Measurements from ENCODE around the gene RGS3. TPM values are rescaled to one million over a fixed set of nuclear protein-coding genes. Genes with fewer than 3 reads are reported as not detected.

RGS3 gene
- total RNA-seq, 2 experiments from 2014 or later: 116 to 122 TPM

GRCh38 chr9:113582698-113583200 lies 119.2 kb downstream of the RGS3 start:
- POLR2A ChIA-PET: interaction anchor here (0.8 kb wide), 1 partner anchor 71 kb away, joined by 6 read pairs; no protein-coding TSS in a partner anchor
- CTCF ChIA-PET: interaction anchor here (1.1 to 2.2 kb wide), 7 partner anchors 9 to 136 kb away, joined by 3 to 13 read pairs (median 6); no protein-coding TSS in a partner anchor

GRCh38 chr9:113583511-113584427 lies 120.2 kb downstream of the RGS3 start:
- POLR2A ChIA-PET: no interaction called here
- CTCF ChIA-PET: interaction anchor here (1.8 to 2.2 kb wide), 3 partner anchors 8 to 71 kb away, joined by 4 to 13 read pairs (median 6); no protein-coding TSS in a partner anchor

GRCh38 chr9:113584428-113585084 lies 121.0 kb downstream of the RGS3 start:
- ChIA-PET POLR2A (no interaction called here), CTCF (no interaction called here)

GRCh38 chr9:113585085-113585442 lies 121.5 kb downstream of the RGS3 start:
- CTCF ChIA-PET: interaction anchor here (12.8 kb wide), 1 partner anchor 70 kb away, joined by 190 read pairs; no protein-coding TSS in a partner anchor

GRCh38 chr9:113585555-113585954 lies 122.0 kb downstream of the RGS3 start:
- ChIA-PET POLR2A (no interaction called here), CTCF (interaction anchor here (12.8 kb wide), 1 partner anchor 70 kb away, joined by 190 read pairs; no protein-coding TSS in a partner anchor)

More at GRCh38 chr9:113585085-113585442, 121.5 kb downstream of the RGS3 start:
- POLR2A ChIA-PET: no interaction called here

- ChIA-PET POLR2A (no interaction called here), CTCF (interaction anchor here (12.8 kb wide), 1 partner anchor 68 kb away, joined by 190 read pairs; no protein-coding TSS in a partner anchor)
Measured at GRCh38 chr9:113587471-113588031, 124.0 kb downstream of the RGS3 start.

GRCh38 chr9:113588242-113588810 lies 124.8 kb downstream of the RGS3 start:
- ChIA-PET CTCF (interaction anchor here (1.1 to 12.8 kb wide), 4 partner anchors 9 to 142 kb away, joined by 3 to 190 read pairs (median 6); no protein-coding TSS in a partner anchor), POLR2A (no interaction called here)

- POLR2A ChIA-PET: no interaction called here
- CTCF ChIA-PET: interaction anchor here (0.9 to 12.8 kb wide), 6 partner anchors 8 to 143 kb away, joined by 3 to 190 read pairs (median 4); no protein-coding TSS in a partner anchor
Measured at GRCh38 chr9:113588936-113589335, 125.4 kb downstream of the RGS3 start.

- POLR2A ChIA-PET: no interaction called here
- CTCF ChIA-PET: interaction anchor here (0.9 to 12.8 kb wide), 6 partner anchors 8 to 69 kb away, joined by 3 to 190 read pairs (median 3); no protein-coding TSS in a partner anchor
Measured at GRCh38 chr9:113589407-113589806, 125.9 kb downstream of the RGS3 start.

- CTCF ChIA-PET: interaction anchor here (0.9 to 12.8 kb wide), 5 partner anchors 9 to 70 kb away, joined by 3 to 190 read pairs (median 3); no protein-coding TSS in a partner anchor
- POLR2A ChIA-PET: no interaction called here
Measured at GRCh38 chr9:113589890-113590289, 126.4 kb downstream of the RGS3 start.

GRCh38 chr9:113590389-113590788 lies 126.9 kb downstream of the RGS3 start:
- POLR2A ChIA-PET: no interaction called here
- CTCF ChIA-PET: interaction anchor here (1.3 to 12.8 kb wide), 4 partner anchors 9 to 65 kb away, joined by 3 to 190 read pairs (median 4); no protein-coding TSS in a partner anchor

GRCh38 chr9:113590991-113591898 lies 127.7 kb downstream of the RGS3 start:
- CTCF ChIA-PET: interaction anchor here (0.6 to 12.8 kb wide), 22 partner anchors 9 to 317 kb away, joined by 3 to 190 read pairs (median 4); no protein-coding TSS in a partner anchor
- POLR2A ChIA-PET: interaction anchor here (1.0 kb wide), 1 partner anchor 64 kb away, joined by 5 read pairs; no protein-coding TSS in a partner anchor

GRCh38 chr9:113591899-113592625 lies 128.5 kb downstream of the RGS3 start:
- ChIA-PET CTCF (interaction anchor here (0.6 to 12.8 kb wide), 21 partner anchors 8 to 318 kb away, joined by 3 to 190 read pairs (median 5); no protein-coding TSS in a partner anchor), POLR2A (interaction anchor here (1.0 kb wide), 1 partner anchor 64 kb away, joined by 5 read pairs; no protein-coding TSS in a partner anchor)

- POLR2A ChIA-PET: no interaction called here
Measured at GRCh38 chr9:113592876-113593575, 129.5 kb downstream of the RGS3 start.

GRCh38 chr9:113593682-113594281 lies 130.3 kb downstream of the RGS3 start:
- CTCF ChIA-PET: interaction anchor here (1.2 to 12.8 kb wide), 2 partner anchors 47 to 61 kb away, joined by 3 to 190 read pairs; no protein-coding TSS in a partner anchor
- POLR2A ChIA-PET: interaction anchor here (0.6 to 0.7 kb wide), 2 partner anchors 32 to 100 kb away, joined by 3 to 5 read pairs; no protein-coding TSS in a partner anchor

More at GRCh38 chr9:113592876-113593575, 129.5 kb downstream of the RGS3 start:
- CTCF ChIA-PET: interaction anchor here (0.7 to 12.8 kb wide), 4 partner anchors 10 to 62 kb away, joined by 3 to 190 read pairs (median 10); no protein-coding TSS in a partner anchor

Measured in activated CD8-positive, alpha-beta memory T cell treated with anti-CD3 and anti-CD28 coated beads for 36 hours (primary cell).